ENCODE data around the gene CCDC30.
A peak's percentile ranks its signal among the peaks of the same experiment; 100 is the strongest.
"Not testable (repeated sequence)": the region's sequence is repeated elsewhere in the genome, so short reads cannot be mapped to it uniquely, and the experiment has no call there.

CCDC30 gene

GRCh38 chr1:42660907-42661500 lies 197.9 kb downstream of the CCDC30 start:
- no peak for DNase-seq

- DNase-seq: no peak
Observed at GRCh38 chr1:42669936-42670335, 206.8 kb downstream of the CCDC30 start.

- DNase-seq: no peak
Observed at GRCh38 chr1:42670425-42670824, 207.3 kb downstream of the CCDC30 start.

GRCh38 chr1:42674214-42674613 lies 211.1 kb downstream of the CCDC30 start:
- no peak for DNase-seq

GRCh38 chr1:42674682-42675081 lies 211.6 kb downstream of the CCDC30 start:
- no peak for DNase-seq

GRCh38 chr1:42675467-42675866 lies 212.4 kb downstream of the CCDC30 start:
- DNase-seq: no peak

GRCh38 chr1:42676534-42677087 lies 213.5 kb downstream of the CCDC30 start:
- no peak for DNase-seq

GRCh38 chr1:42679364-42679983 lies 216.4 kb downstream of the CCDC30 start:
- DNase-seq: no peak

- DNase-seq: no peak
Observed at GRCh38 chr1:42680055-42680454, 217.0 kb downstream of the CCDC30 start.

- DNase-seq: no peak
Observed at GRCh38 chr1:42680921-42681683, 218.0 kb downstream of the CCDC30 start.

- DNase-seq: peak; percentile 78
Observed at GRCh38 chr1:42681741-42682483, 218.8 kb downstream of the CCDC30 start, which contains the start of gene YBX1. Gene YBX1, plus strand, starts transcription at chr1:42682418. Its CDS starts 148 bp downstream, at chr1:42682566.

- DNase-seq: not testable (repeated sequence)
Observed at GRCh38 chr1:42682484-42682738, 219.3 kb downstream of the CCDC30 start.

- peak; percentile 32 for DNase-seq
Observed at GRCh38 chr1:42682739-42683531, 219.8 kb downstream of the CCDC30 start.

- no peak for DNase-seq
Observed at GRCh38 chr1:42684139-42684538, 221.1 kb downstream of the CCDC30 start.

GRCh38 chr1:42686418-42686817 lies 223.3 kb downstream of the CCDC30 start:
- DNase-seq: no peak

- no peak for DNase-seq
Observed at GRCh38 chr1:42689912-42690311, 226.8 kb downstream of the CCDC30 start.

- no peak for DNase-seq
Observed at GRCh38 chr1:42690477-42691156, 227.5 kb downstream of the CCDC30 start.

GRCh38 chr1:42691157-42691498 lies 228.0 kb downstream of the CCDC30 start:
- DNase-seq: no peak

GRCh38 chr1:42692461-42692860 lies 229.4 kb downstream of the CCDC30 start:
- no peak for DNase-seq

GRCh38 chr1:42692911-42693310 lies 229.8 kb downstream of the CCDC30 start:
- DNase-seq: no peak

- DNase-seq: no peak
Observed at GRCh38 chr1:42698081-42698813, 235.2 kb downstream of the CCDC30 start.

Measured in 8988T (cell line).